Activated CD4-positive, alpha-beta memory T cell treated with anti-CD3 and anti-CD28 coated beads for 36 hours (primary cell): ENCODE results near the gene GNAS-AS1. TPM values are rescaled to one million over a fixed set of nuclear protein-coding genes. Genes with fewer than 3 reads are reported as not detected.

ENCODE experiments used
- CTCF ChIA-PET: fragments of 350-600 bp; sonication (Branson Sonifier 250); formaldehyde crosslinking; loops from one replicate; lab custom pipeline; 2021; ENCODE audit warnings: antibody characterized with exemption, inconsistent platforms; lab: Charles Lee
- POLR2A ChIA-PET: fragments of 350-600 bp; sonication (Branson Sonifier 250); formaldehyde crosslinking; loops from one replicate; lab custom pipeline; 2021; ENCODE audit warnings: antibody characterized with exemption; lab: Charles Lee
- DNase-seq: peaks from one replicate; pipeline ENCODE4 v3.0.0-alpha.2; 2020
- H3K27ac Mint-ChIP-seq: one replicate; pipeline ENCODE4 v1.8.0; 2021; ENCODE audit warnings: mixed read lengths
- H3K27me3 Mint-ChIP-seq: one replicate; pipeline ENCODE4 v1.8.0; 2021; ENCODE audit warnings: mixed read lengths
- H3K36me3 Mint-ChIP-seq: one replicate; pipeline ENCODE4 v1.8.0; 2021; ENCODE audit warnings: mixed read lengths
- H3K4me1 Mint-ChIP-seq: one replicate; pipeline ENCODE4 v1.8.0; 2021; ENCODE audit warnings: low read depth, mixed read lengths
- H3K4me3 Mint-ChIP-seq: one replicate; pipeline ENCODE4 v1.8.0; 2021; ENCODE audit warnings: mild to moderate bottlenecking, mixed read lengths
- H3K9me3 Mint-ChIP-seq: one replicate; pipeline ENCODE4 v1.8.0; 2021; ENCODE audit warnings: mixed read lengths
- intact Hi-C: fragments of 100-400 bp; cut with micrococcal nuclease; formaldehyde crosslinking; loops from one replicate; pipeline ENCODE4 v1.15.1; 2023
- total RNA-seq, 2 experiments: library from RNA; stranded (reverse); gene quantifications; one replicate each; pipeline ENCODE4 v1.2.3, GENCODE V29; 2021

Gene GNAS-AS1
- total RNA-seq, 2 experiments from 2014 or later, result 1.1 to 1.3 TPM

DNA sequence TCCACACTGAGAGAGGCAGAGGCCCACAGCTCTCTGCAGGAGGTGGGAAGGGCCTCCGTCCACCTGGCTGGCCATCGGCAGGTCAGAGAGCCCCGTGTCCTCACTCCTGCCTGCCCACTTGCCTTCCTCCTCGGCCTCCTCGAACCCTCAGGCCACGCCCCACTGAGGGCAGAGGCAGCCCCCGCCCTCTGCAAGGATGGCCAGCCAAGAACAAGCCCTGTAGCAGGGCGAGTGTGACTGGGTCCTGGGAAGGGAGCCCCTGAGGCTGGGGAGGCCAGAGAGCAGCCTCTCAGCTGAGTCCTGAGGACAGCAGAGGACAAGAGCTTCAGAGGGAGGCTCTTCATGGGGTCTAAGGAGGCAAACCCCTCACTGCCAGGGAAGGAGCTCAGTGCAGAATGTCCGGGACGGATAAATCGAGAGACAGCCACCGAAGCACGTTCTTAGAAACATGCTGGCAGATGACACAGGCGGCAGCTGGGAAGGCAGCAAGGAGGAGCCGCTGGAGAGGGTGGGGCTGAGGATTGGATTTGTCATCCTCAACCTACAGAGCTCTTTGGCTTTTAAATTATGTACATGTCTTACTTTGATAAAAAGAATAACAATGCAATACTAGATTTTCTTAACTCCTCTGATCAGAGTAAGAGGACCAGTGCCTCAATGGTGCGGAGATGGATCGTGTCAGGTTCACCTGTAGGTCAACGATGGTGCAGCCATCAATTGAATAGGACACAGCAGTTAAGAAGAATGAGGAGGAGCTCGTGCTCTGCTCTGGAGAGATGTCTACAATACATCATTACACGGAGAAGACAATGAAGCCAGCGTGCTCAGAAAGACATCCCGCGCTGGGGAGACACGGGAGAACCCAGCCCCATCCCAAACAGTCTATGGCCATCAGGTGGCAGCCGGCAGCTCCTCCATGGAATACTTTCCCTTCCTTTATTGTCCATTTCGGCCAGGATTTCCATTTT, 53.0 kb downstream of the GNAS-AS1 start:
- Mint-ChIP-seq H3K36me3 (no peaks in the 10 kb centered on the region), H3K4me1 (no peaks in the 10 kb centered on the region), H3K27ac (no peak overlapping the region), H3K9me3 (no peaks in the 10 kb centered on the region), H3K27me3 (peaks cover 17% of the 10 kb centered on the region), H3K4me3 (no peak overlapping the region)
- intact Hi-C loops, result no loop called here
- no peak for DNase-seq
- CTCF ChIA-PET, result no interaction called here
- POLR2A ChIA-PET, result no interaction called here

DNA sequence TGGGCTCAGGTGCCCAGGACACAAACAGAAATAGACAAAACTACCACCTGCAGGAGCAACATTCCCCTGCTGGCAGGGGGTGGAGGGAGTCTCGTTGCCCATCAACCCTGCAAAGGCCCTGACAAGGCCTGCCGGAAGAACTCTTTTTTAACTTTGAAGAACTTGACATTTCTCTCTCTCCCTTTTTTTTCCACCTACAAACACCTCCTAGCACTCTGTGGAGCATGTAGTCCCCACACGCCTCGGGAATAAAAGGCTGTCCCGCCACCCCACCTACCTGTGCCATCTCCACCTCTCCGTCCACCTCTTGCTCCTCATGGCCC, 54.8 kb downstream of the GNAS-AS1 start:
- CTCF ChIA-PET, result no interaction called here
- POLR2A ChIA-PET, result no interaction called here
- Mint-ChIP-seq H3K4me1 (no peaks in the 10 kb centered on the region), H3K9me3 (no peaks in the 10 kb centered on the region), H3K27ac (no peak overlapping the region), H3K4me3 (no peak overlapping the region), H3K27me3 (peaks cover 12% of the 10 kb centered on the region), H3K36me3 (no peaks in the 10 kb centered on the region)
- intact Hi-C loops, result no loop called here
- DNase-seq, result no peak

DNA sequence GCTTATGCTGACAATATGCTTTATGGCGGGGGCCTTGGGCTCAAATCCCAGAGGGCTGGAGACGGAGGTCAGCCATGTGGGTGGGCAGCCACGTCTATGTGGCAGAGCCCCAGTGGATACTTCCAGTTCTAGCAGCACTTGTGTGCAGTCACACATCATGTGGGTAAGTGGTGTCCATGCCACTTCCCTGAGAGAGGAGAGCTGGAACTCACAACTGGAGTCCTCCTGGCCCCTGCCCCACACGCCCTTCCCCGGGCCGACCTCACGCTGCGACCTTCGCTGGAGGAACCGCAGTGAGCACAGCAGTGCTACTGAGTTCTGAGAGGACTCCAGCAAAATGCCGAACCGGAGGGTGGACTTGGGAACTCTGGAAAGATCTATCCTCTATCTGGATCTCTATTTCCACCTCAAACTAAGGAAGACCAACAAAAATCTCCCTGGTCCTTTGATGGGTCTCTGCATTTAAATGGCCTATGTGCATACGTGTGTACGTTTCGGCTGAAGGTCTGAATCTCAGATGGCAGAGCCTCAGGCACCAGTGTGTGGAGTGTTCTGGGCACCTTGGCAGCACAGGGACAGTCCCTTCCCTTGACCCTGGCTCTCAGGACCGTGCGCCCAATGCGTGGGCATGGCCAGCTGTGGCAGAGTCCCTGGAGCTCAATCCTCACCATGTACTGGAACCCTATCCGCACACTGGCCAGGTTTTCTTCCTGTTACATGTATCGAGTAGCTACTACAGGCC, 55.4 kb downstream of the GNAS-AS1 start:
- H3K4me3 Mint-ChIP-seq, result no peak overlapping the region
- H3K27me3 Mint-ChIP-seq, result peaks cover 12% of the 10 kb centered on the region
- intact Hi-C loops, result no loop called here
- H3K9me3 Mint-ChIP-seq, result no peaks in the 10 kb centered on the region
- ChIA-PET POLR2A (no interaction called here), CTCF (no interaction called here)
- no peak for DNase-seq
- no peaks in the 10 kb centered on the region for H3K4me1 Mint-ChIP-seq
- no peak overlapping the region for H3K27ac Mint-ChIP-seq
- no peaks in the 10 kb centered on the region for H3K36me3 Mint-ChIP-seq

DNA sequence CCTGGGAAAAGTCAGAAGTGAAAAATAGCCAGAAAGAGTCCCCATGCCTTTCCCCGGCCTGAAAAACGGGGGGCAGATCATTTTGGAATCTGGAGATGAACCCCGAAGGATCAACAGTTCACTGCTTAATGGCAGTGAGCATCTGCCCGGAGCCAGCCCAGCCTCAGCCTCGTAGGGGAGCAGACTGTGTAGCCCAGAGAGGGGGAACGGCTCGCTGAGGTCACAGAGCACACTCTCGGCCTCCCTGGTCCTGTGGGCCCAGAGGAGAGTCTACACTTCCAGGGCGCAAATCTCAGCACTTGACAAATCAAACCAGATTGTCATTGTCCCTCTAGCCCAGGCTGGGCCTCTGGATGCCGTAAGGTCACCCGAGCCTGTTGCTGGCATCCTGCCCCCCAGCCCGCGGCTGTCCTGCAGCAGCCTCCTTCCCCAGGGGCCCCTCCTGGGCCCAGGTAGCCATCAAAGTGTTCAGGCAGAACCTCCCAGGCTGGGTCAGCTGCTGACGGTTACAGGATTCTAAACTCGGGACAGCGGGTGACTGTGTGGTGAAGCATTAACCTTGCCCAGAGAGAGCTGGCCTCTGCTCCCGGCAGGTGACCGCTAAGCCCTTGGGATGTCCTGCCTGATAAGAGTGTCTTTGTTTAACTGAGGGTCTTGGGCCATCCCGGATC, 56.1 kb downstream of the GNAS-AS1 start:
- Mint-ChIP-seq H3K36me3 (no peaks in the 10 kb centered on the region), H3K4me1 (no peaks in the 10 kb centered on the region), H3K9me3 (no peaks in the 10 kb centered on the region), H3K4me3 (no peak overlapping the region), H3K27me3 (peaks cover 12% of the 10 kb centered on the region), H3K27ac (no peak overlapping the region)
- intact Hi-C loops, result no loop called here
- POLR2A ChIA-PET, result no interaction called here
- CTCF ChIA-PET, result no interaction called here
- DNase-seq, result no peak

DNA sequence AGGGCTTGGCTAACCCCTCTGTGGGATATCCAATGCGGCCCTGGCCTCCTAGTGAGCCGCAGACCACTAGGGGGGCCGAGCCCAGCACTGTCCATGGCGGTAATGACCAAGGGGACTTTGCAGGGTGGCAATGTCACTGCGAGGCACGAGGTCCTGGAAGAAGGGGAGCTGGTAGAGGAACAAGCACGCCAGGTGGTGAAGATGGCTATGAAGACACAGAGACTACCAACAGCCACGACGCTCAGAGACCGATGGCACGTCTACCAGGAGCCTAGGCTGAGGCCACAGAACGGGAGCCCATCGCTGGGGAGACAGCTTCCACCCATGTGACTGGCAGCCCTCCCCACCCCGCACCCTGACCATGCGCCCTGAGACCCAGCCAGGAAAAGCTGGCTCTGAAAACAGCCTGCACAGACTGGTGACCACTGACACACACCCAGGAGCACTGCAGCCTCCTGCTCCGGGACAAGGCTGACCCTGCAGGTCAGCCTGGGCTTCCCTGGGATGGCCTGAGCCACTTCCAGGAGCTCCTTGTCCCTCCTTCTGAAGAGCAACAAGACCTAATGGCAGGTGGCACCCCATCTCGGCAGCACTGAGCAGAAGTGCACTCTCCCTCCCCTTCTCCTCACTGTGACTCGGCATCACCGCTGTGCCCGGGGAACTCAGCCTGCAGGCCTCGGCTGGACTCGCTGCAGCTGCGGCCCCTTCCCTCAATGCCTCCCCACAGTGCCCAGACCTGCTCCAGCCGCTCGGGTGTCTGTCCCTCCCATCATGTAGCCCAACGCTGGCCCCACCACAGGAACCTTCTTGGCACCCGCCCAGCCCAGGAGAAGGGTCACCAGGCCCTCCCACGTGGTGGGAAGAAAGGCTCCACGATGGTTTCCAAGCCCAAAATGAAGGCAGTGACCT, 56.9 kb downstream of the GNAS-AS1 start:
- DNase-seq, result no peak
- Mint-ChIP-seq H3K4me1 (no peaks in the 10 kb centered on the region), H3K4me3 (no peak overlapping the region), H3K27me3 (peaks cover 12% of the 10 kb centered on the region), H3K9me3 (no peaks in the 10 kb centered on the region), H3K27ac (no peak overlapping the region), H3K36me3 (no peaks in the 10 kb centered on the region)
- intact Hi-C loops, result no loop called here
- POLR2A ChIA-PET, result no interaction called here
- CTCF ChIA-PET, result no interaction called here

DNA sequence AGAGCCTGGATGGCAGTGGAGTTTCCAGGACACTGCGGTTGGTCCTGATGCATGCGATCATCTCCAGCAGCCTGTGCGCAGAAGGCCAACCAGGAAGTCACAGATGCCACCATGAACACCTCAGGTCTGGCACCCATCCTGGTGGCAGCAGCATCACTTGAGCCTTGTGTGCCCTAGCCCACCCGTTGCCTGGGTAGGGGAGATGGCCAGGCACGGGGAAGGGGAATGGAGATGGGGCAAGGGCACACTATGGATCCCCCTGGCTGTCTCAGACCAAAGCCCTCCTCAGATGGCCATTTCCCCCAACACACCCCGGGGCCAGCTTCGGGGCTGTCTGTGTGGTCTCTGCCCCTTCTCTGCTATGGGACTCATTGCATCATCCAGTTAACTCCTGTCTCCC, 58.3 kb downstream of the GNAS-AS1 start:
- peaks cover 18% of the 10 kb centered on the region for H3K27me3 Mint-ChIP-seq
- H3K27ac Mint-ChIP-seq, result no peak overlapping the region
- H3K4me1 Mint-ChIP-seq, result no peaks in the 10 kb centered on the region
- H3K4me3 Mint-ChIP-seq, result no peak overlapping the region
- CTCF ChIA-PET, result interaction anchor here (1.1 kb wide), 1 partner anchor 27 kb away, joined by 3 read pairs; no protein-coding TSS in a partner anchor
- no peak for DNase-seq
- H3K36me3 Mint-ChIP-seq, result no peaks in the 10 kb centered on the region
- intact Hi-C loops, result no loop called here
- H3K9me3 Mint-ChIP-seq, result no peaks in the 10 kb centered on the region
- POLR2A ChIA-PET, result no interaction called here

DNA sequence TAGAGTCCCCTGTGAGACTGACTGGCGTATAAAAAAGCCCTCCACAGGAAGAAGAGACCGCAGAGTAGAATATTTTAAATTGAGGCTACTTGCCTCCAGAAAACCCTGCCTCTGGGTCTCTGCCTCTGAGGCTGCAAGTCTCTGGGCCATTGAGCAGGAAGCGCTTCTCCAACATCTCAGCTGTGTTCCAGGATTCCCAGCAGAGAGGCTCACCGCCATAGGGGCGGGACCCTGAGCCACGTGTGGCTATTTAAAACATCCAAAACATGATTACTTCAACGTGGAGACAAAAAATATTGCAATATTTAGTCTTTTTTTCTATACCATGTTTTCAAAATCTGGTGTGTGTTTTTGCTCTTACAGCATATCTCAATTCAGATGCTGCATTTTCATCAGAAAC, 59.4 kb downstream of the GNAS-AS1 start:
- DNase-seq, result no peak
- no peak overlapping the region for H3K4me3 Mint-ChIP-seq
- H3K4me1 Mint-ChIP-seq, result no peaks in the 10 kb centered on the region
- no peaks in the 10 kb centered on the region for H3K9me3 Mint-ChIP-seq
- H3K27me3 Mint-ChIP-seq, result peaks cover 16% of the 10 kb centered on the region
- CTCF ChIA-PET, result interaction anchor here (1.1 kb wide), 1 partner anchor 28 kb away, joined by 3 read pairs; no protein-coding TSS in a partner anchor
- intact Hi-C loops, result no loop called here
- POLR2A ChIA-PET, result no interaction called here
- no peaks in the 10 kb centered on the region for H3K36me3 Mint-ChIP-seq
- no peak overlapping the region for H3K27ac Mint-ChIP-seq

DNA sequence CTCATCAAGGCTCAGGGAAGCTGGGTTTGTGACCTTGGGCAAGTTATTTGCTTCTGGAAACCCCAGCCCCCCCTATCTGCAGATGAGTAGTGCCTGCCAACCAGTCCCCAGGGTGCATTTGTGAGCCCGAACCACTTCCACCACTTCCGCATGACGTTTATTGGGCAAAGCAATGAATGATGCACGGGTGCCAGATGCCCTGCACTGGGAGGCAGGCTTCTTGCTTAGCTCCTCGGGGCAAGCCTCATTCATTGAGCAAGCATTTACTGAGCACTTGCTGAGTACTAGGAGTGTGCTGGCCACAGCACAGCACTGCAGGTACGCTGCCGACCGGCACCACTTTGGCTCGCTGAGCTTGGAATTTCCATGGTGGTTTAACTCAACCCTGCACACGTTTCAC, 60.2 kb downstream of the GNAS-AS1 start:
- ChIA-PET POLR2A (no interaction called here), CTCF (no interaction called here)
- Mint-ChIP-seq H3K36me3 (no peaks in the 10 kb centered on the region), H3K27ac (no peak overlapping the region), H3K27me3 (peaks cover 10% of the 10 kb centered on the region), H3K9me3 (no peaks in the 10 kb centered on the region), H3K4me1 (no peaks in the 10 kb centered on the region), H3K4me3 (no peak overlapping the region)
- no peak for DNase-seq
- intact Hi-C loops, result no loop called here

DNA sequence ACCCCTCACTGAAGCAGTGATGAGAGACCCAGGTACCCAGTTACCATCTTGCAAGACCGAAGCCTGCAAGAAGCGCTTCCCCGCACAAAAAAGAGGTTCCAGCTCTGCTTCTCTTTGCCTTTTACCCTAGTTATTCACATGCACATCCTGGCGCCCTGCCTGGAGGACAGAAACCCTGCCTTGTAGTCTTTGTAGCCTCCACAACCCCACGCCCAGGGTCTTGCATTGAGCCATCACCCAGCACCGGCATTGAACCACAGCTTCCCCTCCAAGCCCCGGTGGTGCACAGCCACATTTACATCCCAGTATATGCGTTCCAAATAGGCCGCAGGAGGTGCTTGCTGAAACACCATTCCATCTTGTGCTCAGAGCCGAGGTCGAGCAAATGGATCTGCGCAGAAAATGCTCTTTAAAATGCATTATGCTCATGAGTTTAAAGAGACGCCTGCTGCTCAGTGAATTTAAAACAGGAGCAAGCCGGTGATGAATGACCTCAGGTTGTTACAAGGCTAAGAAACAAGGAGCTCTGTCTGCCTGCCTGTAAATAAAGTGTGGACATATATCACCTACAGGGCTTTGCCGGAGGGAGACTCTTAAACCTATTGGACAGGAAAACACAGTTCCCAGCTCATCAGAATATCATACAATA, 61.7 kb downstream of the GNAS-AS1 start:
- POLR2A ChIA-PET, result no interaction called here
- CTCF ChIA-PET, result interaction anchor here (0.5 kb wide), 1 partner anchor 629 kb away, joined by 3 read pairs; no protein-coding TSS in a partner anchor

DNA sequence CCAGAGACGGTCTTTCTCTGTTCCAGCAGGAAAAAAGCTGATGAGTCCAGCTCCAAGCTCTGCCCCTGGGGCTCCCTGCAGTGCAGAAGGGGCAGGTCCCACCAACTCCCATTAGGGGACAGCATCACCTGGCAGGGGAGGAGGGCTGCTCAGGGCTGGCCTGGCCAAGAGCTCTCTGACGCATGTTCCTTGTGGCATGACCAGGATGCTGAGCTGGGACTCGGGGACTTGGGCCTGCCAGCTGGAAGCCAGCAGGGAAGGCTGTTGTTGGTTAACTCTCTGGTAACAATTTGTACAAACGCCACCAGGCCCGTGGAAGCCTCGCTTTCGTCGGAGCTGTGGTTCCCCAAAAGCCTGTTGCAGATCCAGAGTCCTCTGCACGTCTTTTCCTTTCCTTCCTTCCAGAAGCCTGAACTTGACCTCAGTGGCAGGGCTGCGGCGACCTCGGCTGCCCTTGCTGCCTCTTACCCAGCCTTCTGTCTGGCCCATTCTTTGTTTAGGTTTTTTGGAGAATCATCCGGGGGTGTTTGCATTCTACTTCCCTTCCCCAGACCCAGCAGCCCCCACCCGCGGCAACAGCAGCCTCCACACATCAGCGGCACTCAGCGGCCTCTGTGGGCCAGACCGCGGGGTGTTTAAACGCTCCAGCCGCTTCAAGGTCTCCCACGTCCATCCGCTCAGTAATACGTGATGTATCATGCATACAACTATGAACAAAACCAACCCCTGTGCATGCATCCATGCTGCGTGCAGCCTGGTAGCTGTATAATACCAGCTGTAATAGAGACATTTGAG, 63.3 kb downstream of the GNAS-AS1 start:
- no peaks in the 10 kb centered on the region for H3K9me3 Mint-ChIP-seq

More for the DNA sequence above, 61.7 kb downstream of the GNAS-AS1 start:
- Mint-ChIP-seq H3K9me3 (no peaks in the 10 kb centered on the region), H3K27ac (no peak overlapping the region), H3K4me3 (no peak overlapping the region), H3K27me3 (peaks cover 17% of the 10 kb centered on the region), H3K36me3 (no peaks in the 10 kb centered on the region), H3K4me1 (no peaks in the 10 kb centered on the region)
- no peak for DNase-seq
- intact Hi-C loops, result no loop called here

More for the DNA sequence above, 63.3 kb downstream of the GNAS-AS1 start:
- POLR2A ChIA-PET, result no interaction called here
- Mint-ChIP-seq H3K36me3 (no peaks in the 10 kb centered on the region), H3K27ac (no peak overlapping the region), H3K27me3 (peaks cover 20% of the 10 kb centered on the region), H3K4me1 (no peaks in the 10 kb centered on the region), H3K4me3 (no peak overlapping the region)
- CTCF ChIA-PET, result no interaction called here
- no peak for DNase-seq
- intact Hi-C loops, result no loop called here
